Cardiac muscle cell (in vitro differentiated cells and primary cell): ENCODE results near the gene ERICH3. TPM values are rescaled to one million over a fixed set of nuclear protein-coding genes. Genes with fewer than 3 reads are reported as not detected.

Experiments used
- DNase-seq, 2 donors: peaks; one replicate each; pipeline versions ENCODE4 v3.0.0 to v3.0.0-alpha.2; 2010 to 2017; ENCODE audit warnings: low read depth in 1 of 2, low spot score in 1 of 2
- H3K27ac ChIP-seq: fragments of 200-600 bp; sonication (generic); 2 replicates; pipeline ENCODE4 v1.5.1; 2016
- H3K27me3 ChIP-seq: fragments of 200-600 bp; sonication (generic); 2 replicates; pipeline ENCODE4 v1.6.0; 2016; ENCODE audit warnings: control low read depth
- H3K36me3 ChIP-seq: fragments of 200-600 bp; sonication (generic); 2 replicates; pipeline ENCODE4 v1.5.1; 2016; ENCODE audit warnings: control low read depth
- H3K4me1 ChIP-seq: fragments of 200-600 bp; sonication (generic); 2 replicates; pipeline ENCODE4 v1.8.1; 2017; ENCODE audit warnings: low read depth, mild to moderate bottlenecking, mixed run types
- H3K4me3 ChIP-seq: fragments of 200-600 bp; sonication (generic); 2 replicates; pipeline ENCODE4 v1.5.1; 2016; ENCODE audit warnings: mild to moderate bottlenecking
- H3K9me3 ChIP-seq: fragments of 200-600 bp; sonication (generic); 2 replicates; pipeline ENCODE4 v1.5.1; 2017; ENCODE audit warnings: low read depth, mild to moderate bottlenecking, control low read depth
- CTCF ChIP-seq: IDR thresholded peaks from 2 replicates; pipeline ENCODE4 v1.5.1; 2012; ENCODE audit warnings: low read depth, mild to moderate bottlenecking, low read length
- polyA plus RNA-seq: library from polyadenylated mRNA; unstranded; fragments of >200 nt; fragmentation: Nextera tagmentation; extraction: Ambion mirVana; gene quantifications from 2 replicates; pipeline ENCODE4 v1.2.1, GENCODE V29; 2016
- total RNA-seq: library from RNA; depleted of rRNA; stranded (reverse); fragments of >200 nt; gene quantifications from 2 replicates; pipeline ENCODE4 v1.2.3, GENCODE V29; 2016

The ERICH3 gene
- total and polyA plus RNA-seq, 2 experiments from 2014 or later, result 0.15 TPM; not detected in 1

- Histone ChIP-seq H3K4me1 (no peaks in the 10 kb centered on the region), H3K27ac (no peak overlapping the region), H3K27me3 (no peaks in the 10 kb centered on the region), H3K9me3 (no peaks in the 10 kb centered on the region), H3K4me3 (no peak overlapping the region), H3K36me3 (no peaks in the 10 kb centered on the region)
- DNase-seq, result no peak
- no peak for TF ChIP-seq CTCF
Measured at GRCh38 chr1:74548961-74549750, 124.4 kb downstream of the ERICH3 start.

GRCh38 chr1:74545821-74546220 lies 127.8 kb downstream of the ERICH3 start:
- H3K4me1 ChIP-seq, result no peaks in the 10 kb centered on the region
- no peak for DNase-seq
- TF ChIP-seq CTCF, result no peak
- no peaks in the 10 kb centered on the region for H3K27me3 ChIP-seq
- H3K4me3 ChIP-seq, result no peak overlapping the region
- no peaks in the 10 kb centered on the region for H3K36me3 ChIP-seq
- no peaks in the 10 kb centered on the region for H3K9me3 ChIP-seq
- H3K27ac ChIP-seq, result no peak overlapping the region

- Histone ChIP-seq H3K27me3 (no peaks in the 10 kb centered on the region), H3K4me1 (no peaks in the 10 kb centered on the region), H3K27ac (no peak overlapping the region), H3K9me3 (no peaks in the 10 kb centered on the region), H3K36me3 (no peaks in the 10 kb centered on the region), H3K4me3 (no peak overlapping the region)
- DNase-seq, result no peak
- no peak for TF ChIP-seq CTCF
Measured at GRCh38 chr1:74534241-74534640, 139.4 kb downstream of the ERICH3 start.

- no peaks in the 10 kb centered on the region for H3K36me3 ChIP-seq
- H3K4me3 ChIP-seq, result no peak overlapping the region
- DNase-seq, result no peak
- no peaks in the 10 kb centered on the region for H3K9me3 ChIP-seq
- H3K27me3 ChIP-seq, result no peaks in the 10 kb centered on the region
- no peak for TF ChIP-seq CTCF
- H3K4me1 ChIP-seq, result no peaks in the 10 kb centered on the region
- H3K27ac ChIP-seq, result no peak overlapping the region
Measured at GRCh38 chr1:74531796-74532195, 141.8 kb downstream of the ERICH3 start.

GRCh38 chr1:74530892-74531291 lies 142.7 kb downstream of the ERICH3 start:
- no peaks in the 10 kb centered on the region for H3K27me3 ChIP-seq
- no peak for TF ChIP-seq CTCF
- no peak for DNase-seq
- no peaks in the 10 kb centered on the region for H3K9me3 ChIP-seq
- H3K4me1 ChIP-seq, result no peaks in the 10 kb centered on the region
- no peak overlapping the region for H3K4me3 ChIP-seq
- H3K27ac ChIP-seq, result no peak overlapping the region
- no peaks in the 10 kb centered on the region for H3K36me3 ChIP-seq
